HG02973 (cell line): ENCODE measurements around the gene MAN1B1.
A peak's percentile ranks its signal among the peaks of the same experiment; 100 is the strongest.

Source experiments
- ATAC-seq: cut with Tn5 transposase; IDR thresholded peaks from one replicate; pipeline ENCODE4 v1.9.1; 2021; ENCODE audit warnings: moderate library complexity; ENCODE audit not compliant: unreplicated experiment

The MAN1B1 gene

GRCh38 chr9:137084526-137084925, 2.3 kb upstream of the MAN1B1 start:
- no peak for ATAC-seq

- ATAC-seq: peak; percentile 8
These were observed 760 bp upstream of the MAN1B1 start for GRCh38 chr9:137085920-137086530.

GRCh38 chr9:137087409-137087925, 682 bp downstream of the MAN1B1 start:
- no peak for ATAC-seq

DNA sequence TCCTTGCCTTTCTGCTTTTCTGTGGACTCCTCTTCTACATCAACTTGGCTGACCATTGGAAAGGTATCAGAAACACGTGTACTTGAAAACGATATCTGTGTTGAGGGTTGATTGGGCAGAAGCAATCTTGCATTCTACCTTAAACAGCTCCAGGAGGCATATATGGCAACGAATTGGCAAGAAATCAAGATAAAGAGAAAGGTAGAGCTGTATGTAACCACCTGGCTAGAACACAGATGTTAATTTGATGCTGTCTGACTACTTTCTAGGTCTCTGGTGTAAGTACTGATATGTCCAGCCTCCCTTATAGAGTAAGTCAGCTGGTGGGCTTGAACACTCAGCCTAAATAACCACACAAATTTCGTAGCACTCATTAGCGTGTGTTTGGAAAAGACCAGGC, 1.3 kb downstream of the MAN1B1 start:
- no peak for ATAC-seq

- no peak for ATAC-seq
These were observed 2.6 kb downstream of the MAN1B1 start for GRCh38 chr9:137089232-137089947.

GRCh38 chr9:137095664-137096517, 9.1 kb downstream of the MAN1B1 start:
- peak; percentile 63 for ATAC-seq

GRCh38 chr9:137096785-137097546, 10.2 kb downstream of the MAN1B1 start:
- no peak for ATAC-seq

DNA sequence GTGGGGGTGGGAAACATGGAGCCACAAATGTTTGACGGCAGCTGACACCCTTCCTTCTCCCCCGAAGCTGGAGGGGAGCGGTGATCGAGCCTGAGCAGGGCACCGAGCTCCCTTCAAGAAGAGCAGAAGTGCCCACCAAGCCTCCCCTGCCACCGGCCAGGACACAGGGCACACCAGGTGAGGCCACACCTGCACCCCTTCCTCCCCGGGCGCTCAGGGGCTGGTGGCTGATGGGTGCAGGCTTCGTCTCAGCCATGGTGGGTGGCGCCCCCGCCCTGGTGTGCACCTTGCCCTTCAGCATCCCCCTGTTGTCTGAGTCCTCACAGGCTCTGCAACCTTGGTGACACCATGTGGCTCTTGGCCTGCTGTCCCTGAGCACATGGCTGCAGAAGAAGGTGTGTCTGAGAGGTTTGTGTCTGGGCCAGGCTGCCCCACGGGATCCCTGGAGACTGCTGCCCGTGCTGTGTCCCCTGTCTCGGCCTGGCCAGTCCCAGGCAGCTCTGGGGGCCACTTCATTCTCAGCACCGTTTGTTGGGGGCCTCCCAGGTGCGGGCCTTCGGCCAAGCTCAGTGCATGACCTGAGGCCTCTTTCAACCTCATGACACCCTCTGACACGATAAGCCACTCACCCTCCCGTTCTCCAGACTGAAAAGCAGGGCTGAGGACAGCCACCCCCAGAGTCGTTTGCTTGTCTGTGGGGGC, 11.1 kb downstream of the MAN1B1 start:
- ATAC-seq: no peak

DNA sequence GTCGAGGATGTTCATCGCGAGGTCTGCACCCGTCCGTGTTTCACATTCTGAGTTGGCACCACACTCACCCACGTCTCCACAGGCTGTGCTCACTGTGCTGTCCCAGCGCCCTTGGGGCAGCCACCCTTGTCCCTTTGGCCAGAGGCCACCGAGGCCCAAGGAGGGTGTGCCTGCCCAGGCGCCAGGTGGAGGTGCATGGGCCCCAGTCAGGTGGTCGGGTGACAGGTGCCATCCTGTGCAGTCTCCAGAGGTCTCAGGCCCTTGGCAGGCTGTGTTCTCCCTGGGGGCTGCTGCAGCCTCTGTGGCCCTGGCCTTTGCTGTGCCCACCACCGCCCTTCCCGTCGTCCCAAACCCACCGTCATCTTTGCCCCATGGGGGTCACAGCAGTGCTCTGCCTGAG, 12.4 kb downstream of the MAN1B1 start:
- no peak for ATAC-seq

GRCh38 chr9:137103206-137103999, 16.6 kb downstream of the MAN1B1 start:
- no peak for ATAC-seq

DNA sequence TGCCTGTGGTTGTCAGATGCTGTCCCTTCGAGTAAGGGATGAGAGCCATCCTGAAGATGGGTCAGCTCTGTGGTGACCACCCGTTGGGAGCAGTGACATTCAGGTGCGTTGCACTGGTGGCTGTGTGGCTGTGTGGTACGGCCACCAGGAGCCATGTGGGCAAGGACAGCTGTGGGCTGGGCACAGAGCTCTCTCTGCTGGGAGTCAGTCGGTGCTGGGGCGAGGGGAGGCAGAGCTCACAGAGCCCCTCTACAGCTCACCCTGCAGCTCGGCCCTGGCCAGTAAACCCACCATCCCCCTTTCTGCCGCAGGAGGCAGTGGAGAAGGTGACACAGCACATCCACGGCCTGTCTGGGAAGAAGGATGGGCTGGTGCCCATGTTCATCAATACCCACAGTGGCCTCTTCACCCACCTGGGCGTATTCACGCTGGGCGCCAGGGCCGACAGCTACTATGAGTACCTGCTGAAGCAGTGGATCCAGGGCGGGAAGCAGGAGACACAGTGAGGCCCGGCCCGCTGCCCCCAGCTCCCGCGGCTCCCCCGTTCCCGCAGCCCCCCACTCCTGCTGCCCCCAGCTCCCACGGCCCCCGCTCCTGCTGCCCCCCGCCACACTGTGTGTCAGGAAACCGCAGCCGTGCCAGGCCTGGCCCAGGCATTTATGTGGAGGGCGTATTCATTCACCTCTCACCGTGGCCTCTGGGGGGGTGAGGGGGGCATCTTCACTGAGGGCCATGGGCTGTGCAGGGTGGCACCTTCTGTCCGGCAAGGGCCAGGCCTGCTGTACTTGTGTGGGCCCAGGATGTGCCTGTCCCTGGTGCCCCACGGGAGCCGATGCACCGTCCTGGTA, 19.3 kb downstream of the MAN1B1 start:
- ATAC-seq: no peak

GRCh38 chr9:137106662-137107250, 20.0 kb downstream of the MAN1B1 start:
- no peak for ATAC-seq

- no peak for ATAC-seq
These were observed 20.6 kb downstream of the MAN1B1 start for GRCh38 chr9:137107312-137107921.

DNA sequence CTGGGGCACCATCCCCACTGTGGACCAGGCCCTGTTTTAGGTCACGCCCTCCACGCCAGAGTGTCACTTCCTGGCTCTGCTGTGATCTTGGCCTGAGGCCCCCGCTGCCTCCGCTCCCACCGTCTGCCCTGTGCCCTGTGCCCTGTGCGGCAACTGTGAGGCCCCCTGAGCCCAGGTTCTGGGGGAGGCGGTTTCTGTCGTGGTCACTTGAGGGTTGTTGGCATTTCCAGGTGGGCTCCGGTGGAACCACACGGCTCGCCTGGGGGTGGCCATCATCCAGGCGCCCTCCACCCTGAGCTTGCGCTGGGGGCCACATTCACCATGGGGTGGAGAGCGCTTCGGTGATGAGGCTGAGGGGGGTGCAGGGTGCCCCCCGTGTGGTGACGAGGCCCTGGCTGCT, 21.2 kb downstream of the MAN1B1 start:
- ATAC-seq: no peak

DNA sequence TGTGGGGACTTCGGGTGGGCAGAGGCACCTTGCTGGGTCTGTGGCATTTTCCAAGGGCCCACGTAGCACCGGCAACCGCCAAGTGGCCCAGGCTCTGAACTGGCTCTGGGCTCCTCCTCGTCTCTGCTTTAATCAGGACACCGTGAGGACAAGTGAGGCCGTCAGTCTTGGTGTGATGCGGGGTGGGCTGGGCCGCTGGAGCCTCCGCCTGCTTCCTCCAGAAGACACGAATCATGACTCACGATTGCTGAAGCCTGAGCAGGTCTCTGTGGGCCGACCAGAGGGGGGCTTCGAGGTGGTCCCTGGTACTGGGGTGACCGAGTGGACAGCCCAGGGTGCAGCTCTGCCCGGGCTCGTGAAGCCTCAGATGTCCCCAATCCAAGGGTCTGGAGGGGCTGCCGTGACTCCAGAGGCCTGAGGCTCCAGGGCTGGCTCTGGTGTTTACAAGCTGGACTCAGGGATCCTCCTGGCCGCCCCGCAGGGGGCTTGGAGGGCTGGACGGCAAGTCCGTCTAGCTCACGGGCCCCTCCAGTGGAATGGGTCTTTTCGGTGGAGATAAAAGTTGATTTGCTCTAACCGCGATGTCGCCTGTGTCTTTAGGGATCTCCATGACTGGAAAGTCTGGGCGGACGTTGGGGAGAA, 21.9 kb downstream of the MAN1B1 start:
- ATAC-seq: no peak

GRCh38 chr9:137109250-137110146, 22.7 kb downstream of the MAN1B1 start:
- ATAC-seq: no peak
